Lower lobe of right lung (tissue), 2 donors: ENCODE results near the gene SLC39A11. TPM values are rescaled to one million over a fixed set of nuclear protein-coding genes. Genes with fewer than 3 reads are reported as not detected.

Experiments used
- ATAC-seq, 2 donors: fragments of 200-7000 bp; cut with Tn5 transposase; one replicate each; pipeline ENCODE4 v1.9.1; 2020 to 2022; ENCODE audit warnings: mild to moderate bottlenecking in 2 of 2, moderate library complexity in 2 of 2
- DNase-seq: peaks from one replicate; pipeline ENCODE4 v3.0.0-alpha.2; 2020
- H3K27ac ChIP-seq: fragments of 200-600 bp; one replicate; pipeline ENCODE4 v1.8.0; 2022
- H3K27me3 ChIP-seq: fragments of 200-600 bp; one replicate; pipeline ENCODE4 v1.8.0; 2022; ENCODE audit warnings: low read depth
- H3K36me3 ChIP-seq: fragments of 200-600 bp; one replicate; pipeline ENCODE4 v1.8.0; 2022; ENCODE audit warnings: mild to moderate bottlenecking
- H3K4me1 ChIP-seq: fragments of 200-600 bp; one replicate; pipeline ENCODE4 v1.8.0; 2022
- H3K4me3 ChIP-seq: fragments of 200-600 bp; one replicate; pipeline ENCODE4 v1.8.0; 2022; ENCODE audit warnings: mild to moderate bottlenecking
- H3K9me3 ChIP-seq: fragments of 200-600 bp; one replicate; pipeline ENCODE4 v1.8.0; 2022
- intact Hi-C: fragments of 100-400 bp; cut with DNase I; formaldehyde crosslinking; loops from one replicate; pipeline ENCODE4 v1.11.0; 2022
- total RNA-seq: library from RNA; stranded (reverse); fragmentation: NEBNext Ultra II Directional; extraction: Animal tissue kit (Norgen Biotek cat#: 25700); gene quantifications from one replicate; pipeline ENCODE4 v1.2.1, GENCODE V29; 2021
- TF ChIP-seq, protein P1 (sequence below): fragments of 200-600 bp; IDR thresholded peaks from one replicate; pipeline ENCODE4 v1.8.0; 2022; ENCODE audit warnings: antibody characterized with exemption, mild to moderate bottlenecking
- donor health status: DM: no; HTN: yes; CAD: no; lungs with severe emphysema.

The SLC39A11 gene
- total RNA-seq, 1 donor from 2014 or later, result 39.7 TPM

GRCh38 chr17:72920513-72920912, 172.0 kb downstream of the SLC39A11 start:
- TF ChIP-seq, protein P1, sequence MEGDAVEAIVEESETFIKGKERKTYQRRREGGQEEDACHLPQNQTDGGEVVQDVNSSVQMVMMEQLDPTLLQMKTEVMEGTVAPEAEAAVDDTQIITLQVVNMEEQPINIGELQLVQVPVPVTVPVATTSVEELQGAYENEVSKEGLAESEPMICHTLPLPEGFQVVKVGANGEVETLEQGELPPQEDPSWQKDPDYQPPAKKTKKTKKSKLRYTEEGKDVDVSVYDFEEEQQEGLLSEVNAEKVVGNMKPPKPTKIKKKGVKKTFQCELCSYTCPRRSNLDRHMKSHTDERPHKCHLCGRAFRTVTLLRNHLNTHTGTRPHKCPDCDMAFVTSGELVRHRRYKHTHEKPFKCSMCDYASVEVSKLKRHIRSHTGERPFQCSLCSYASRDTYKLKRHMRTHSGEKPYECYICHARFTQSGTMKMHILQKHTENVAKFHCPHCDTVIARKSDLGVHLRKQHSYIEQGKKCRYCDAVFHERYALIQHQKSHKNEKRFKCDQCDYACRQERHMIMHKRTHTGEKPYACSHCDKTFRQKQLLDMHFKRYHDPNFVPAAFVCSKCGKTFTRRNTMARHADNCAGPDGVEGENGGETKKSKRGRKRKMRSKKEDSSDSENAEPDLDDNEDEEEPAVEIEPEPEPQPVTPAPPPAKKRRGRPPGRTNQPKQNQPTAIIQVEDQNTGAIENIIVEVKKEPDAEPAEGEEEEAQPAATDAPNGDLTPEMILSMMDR, result no peak
- ATAC-seq (no peak), DNase-seq (no peak)
- no peaks in the 10 kb centered on the region for H3K27me3 ChIP-seq
- intact Hi-C loops, result no loop called here
- H3K9me3 ChIP-seq, result no peaks in the 10 kb centered on the region
- H3K36me3 ChIP-seq, result no peaks in the 10 kb centered on the region
- no peaks in the 10 kb centered on the region for H3K4me1 ChIP-seq
- no peak overlapping the region for H3K4me3 ChIP-seq
- H3K27ac ChIP-seq, result no peak overlapping the region

DNA sequence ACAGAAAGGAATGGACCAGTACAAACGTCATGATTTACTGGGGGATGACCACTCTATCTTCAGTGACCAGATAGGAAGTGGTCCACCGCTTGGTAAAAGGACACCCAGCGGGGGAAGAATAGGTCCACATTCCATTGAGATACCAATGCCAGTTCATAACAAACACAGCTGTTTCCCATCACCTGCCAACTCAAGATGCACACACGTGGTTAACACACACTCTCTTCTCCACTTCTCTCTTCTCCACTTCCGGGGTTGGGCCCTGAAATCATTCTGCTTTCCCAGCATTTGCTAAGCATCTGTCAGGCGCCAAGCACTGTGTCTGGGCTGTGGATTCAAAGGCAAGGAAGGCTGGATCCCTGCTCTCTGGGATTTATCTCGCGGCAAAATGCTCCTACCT, 175.5 kb downstream of the SLC39A11 start:
- ATAC-seq (no peak), DNase-seq (no peak)
- Histone ChIP-seq H3K9me3 (no peaks in the 10 kb centered on the region), H3K36me3 (no peaks in the 10 kb centered on the region), H3K4me3 (no peak overlapping the region), H3K27me3 (no peaks in the 10 kb centered on the region), H3K27ac (no peak overlapping the region), H3K4me1 (no peaks in the 10 kb centered on the region)
- TF ChIP-seq, protein P1, result no peak
- intact Hi-C loops, result no loop called here

GRCh38 chr17:72915625-72916081, 176.8 kb downstream of the SLC39A11 start:
- intact Hi-C loops, result no loop called here
- DNase-seq, result no peak
- TF ChIP-seq, protein P1, result no peak
- Histone ChIP-seq H3K9me3 (no peaks in the 10 kb centered on the region), H3K4me1 (no peaks in the 10 kb centered on the region), H3K36me3 (no peaks in the 10 kb centered on the region), H3K27me3 (no peaks in the 10 kb centered on the region), H3K4me3 (no peak overlapping the region), H3K27ac (no peak overlapping the region)
- ATAC-seq, result no peak

DNA sequence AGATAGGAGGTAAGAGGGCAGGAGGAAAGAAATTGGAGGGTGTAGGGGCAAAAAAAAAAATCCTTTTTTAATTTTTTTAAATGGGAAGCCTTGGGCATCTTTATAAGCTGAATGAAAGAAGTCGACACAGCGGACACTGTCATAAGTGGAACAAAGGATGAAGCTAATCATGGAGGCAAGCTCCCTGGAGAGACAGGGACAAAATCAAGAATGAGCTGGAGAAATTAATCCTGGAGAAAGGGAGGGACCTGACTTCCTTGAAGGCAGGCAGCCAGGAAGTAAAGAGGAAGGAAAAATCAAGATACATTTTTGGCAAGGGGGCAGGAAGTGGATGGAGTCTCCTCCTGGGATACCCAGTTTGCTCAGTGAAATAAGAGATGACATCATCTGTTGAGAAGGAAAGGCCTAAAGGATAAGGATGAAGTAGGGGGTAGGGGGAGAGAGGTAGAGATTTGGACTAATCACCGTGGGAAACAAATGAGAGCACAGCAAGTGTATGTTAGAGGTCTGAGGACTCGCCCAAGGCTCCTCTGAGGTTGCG, 179.3 kb downstream of the SLC39A11 start:
- Histone ChIP-seq H3K36me3 (no peaks in the 10 kb centered on the region), H3K27me3 (no peaks in the 10 kb centered on the region), H3K4me3 (no peak overlapping the region), H3K9me3 (no peaks in the 10 kb centered on the region), H3K4me1 (no peaks in the 10 kb centered on the region), H3K27ac (no peak overlapping the region)
- intact Hi-C loops, result no loop called here
- ATAC-seq, result no peak
- TF ChIP-seq, protein P1, result no peak
- no peak for DNase-seq

DNA sequence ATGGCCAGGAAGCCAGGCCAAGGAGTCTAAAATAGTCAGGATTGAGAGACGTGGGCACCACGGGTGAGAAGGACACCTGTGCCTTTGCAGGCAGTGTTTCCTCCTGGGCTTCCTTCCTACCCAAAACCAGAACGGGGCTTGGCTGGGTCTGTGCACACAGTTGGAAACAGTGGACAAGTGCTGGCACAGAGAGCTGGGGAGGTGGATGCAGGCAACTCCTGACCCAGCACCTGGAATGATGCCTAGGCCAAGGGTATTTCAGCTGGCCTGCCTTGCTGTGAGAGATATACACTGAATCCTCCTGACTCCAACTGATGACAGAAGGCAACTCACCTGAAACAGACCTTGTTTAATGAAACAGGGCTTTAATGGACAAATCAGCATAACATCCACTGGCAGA, 186.2 kb downstream of the SLC39A11 start:
- Histone ChIP-seq H3K36me3 (no peaks in the 10 kb centered on the region), H3K4me1 (no peaks in the 10 kb centered on the region), H3K4me3 (no peak overlapping the region), H3K27ac (no peak overlapping the region), H3K27me3 (no peaks in the 10 kb centered on the region), H3K9me3 (no peaks in the 10 kb centered on the region)
- TF ChIP-seq, protein P1, result no peak
- no peak for ATAC-seq
- intact Hi-C loops, result no loop called here
- no peak for DNase-seq
